ENCODE results near the gene C10orf67.
A peak's percentile ranks its signal among the peaks of the same experiment; 100 is the strongest.
"Not testable (repeated sequence)": the region's sequence is repeated elsewhere in the genome, so short reads cannot be mapped to it uniquely, and the experiment has no call there.

Gene C10orf67

GRCh38 chr10:23314835-23315239 lies 29.8 kb downstream of the C10orf67 start:
- peak; percentile 60 for TF ChIP-seq CTCF (IDR thresholded peaks at IDR 0.05; ENCODE audit: insufficient read depth, low read depth, low read length, missing control alignments)
- DNase-seq (ENCODE audit: low read depth) = peak; percentile 87
- no peak overlapping the region for H3K4me3 ChIP-seq (ENCODE audit: low read length)

- DNase-seq (ENCODE audit: low read depth) = no peak
- H3K4me3 ChIP-seq (ENCODE audit: low read length) = no peak overlapping the region
- TF ChIP-seq CTCF (IDR thresholded peaks at IDR 0.05; ENCODE audit: insufficient read depth, low read depth, low read length, missing control alignments) = no peak
These were observed 33.6 kb downstream of the C10orf67 start for GRCh38 chr10:23311034-23311433.

GRCh38 chr10:23310404-23310803 lies 34.2 kb downstream of the C10orf67 start:
- H3K4me3 ChIP-seq (ENCODE audit: low read length) = no peak overlapping the region
- DNase-seq (ENCODE audit: low read depth) = no peak
- TF ChIP-seq CTCF (IDR thresholded peaks at IDR 0.05; ENCODE audit: insufficient read depth, low read depth, low read length, missing control alignments) = no peak

- not testable (repeated sequence) for H3K4me3 ChIP-seq (ENCODE audit: low read length); DNase-seq (ENCODE audit: low read depth)
These were observed 44.6 kb downstream of the C10orf67 start for GRCh38 chr10:23299961-23300360.

- peak; percentile 22 for DNase-seq (ENCODE audit: low read depth)
- TF ChIP-seq CTCF (IDR thresholded peaks at IDR 0.05; ENCODE audit: insufficient read depth, low read depth, low read length, missing control alignments) = peak; percentile 41
These were observed 49.9 kb downstream of the C10orf67 start for GRCh38 chr10:23294638-23295247.

GRCh38 chr10:23293973-23294590 lies 50.5 kb downstream of the C10orf67 start:
- H3K4me3 ChIP-seq (ENCODE audit: low read length) = no peak overlapping the region
- no peak for DNase-seq (ENCODE audit: low read depth)
- TF ChIP-seq CTCF (IDR thresholded peaks at IDR 0.05; ENCODE audit: insufficient read depth, low read depth, low read length, missing control alignments) = no peak

More at GRCh38 chr10:23294638-23295247, 49.9 kb downstream of the C10orf67 start:
- no peak overlapping the region for H3K4me3 ChIP-seq (ENCODE audit: low read length)

GRCh38 chr10:23293145-23293724 lies 51.4 kb downstream of the C10orf67 start:
- TF ChIP-seq CTCF (IDR thresholded peaks at IDR 0.05; ENCODE audit: insufficient read depth, low read depth, low read length, missing control alignments) = peak; percentile 81
- peak; percentile 59 for DNase-seq (ENCODE audit: low read depth)
- no peak overlapping the region for H3K4me3 ChIP-seq (ENCODE audit: low read length)

All from epithelial cell of esophagus (primary cell).